ENCODE data around the gene ING5. TPM values are rescaled to one million over a fixed set of nuclear protein-coding genes. Genes with fewer than 3 reads are reported as not detected.
"Not testable (repeated sequence)": the region's sequence is repeated elsewhere in the genome, so short reads cannot be mapped to it uniquely, and the experiment has no call there.

Gene ING5
- total RNA-seq, 1 experiment from 2014 or later, result 45.9 TPM

DNA sequence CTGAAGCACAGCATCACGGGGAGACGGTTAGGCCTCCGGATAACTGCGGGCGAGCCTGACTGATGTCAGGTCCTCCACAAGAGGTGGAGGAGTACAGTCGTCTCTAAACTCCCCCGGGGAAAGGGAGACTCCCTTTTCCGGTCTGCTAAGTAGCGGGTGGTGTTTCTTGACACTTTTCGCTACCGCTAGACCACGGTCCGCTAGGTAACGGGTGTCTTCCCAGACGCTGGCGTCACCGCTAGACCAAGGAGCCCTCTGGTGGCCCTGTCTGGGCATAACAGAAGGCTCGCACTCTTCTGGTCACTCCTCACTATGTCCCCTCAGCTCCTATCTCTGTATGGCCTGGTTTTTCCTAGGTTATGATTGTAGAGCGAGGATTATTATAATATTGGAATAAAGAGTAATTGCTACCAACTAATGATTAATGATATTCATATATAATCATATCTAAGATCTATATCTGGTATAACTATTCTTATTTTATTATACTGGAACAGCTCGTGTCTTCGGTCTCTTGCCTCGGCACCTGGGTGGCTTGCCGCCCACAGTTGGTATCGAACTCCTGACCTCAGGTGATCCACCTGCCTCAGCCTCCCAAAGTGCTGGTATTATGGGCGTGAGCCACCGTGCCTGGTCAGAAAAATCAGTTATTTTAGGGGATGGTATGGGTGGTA is 30.8 kb downstream of the ING5 start:
- ATAC-seq; H3K27me3 ChIP-seq (ENCODE audit: insufficient read depth, low read length); H3K79me2 ChIP-seq (ENCODE audit: insufficient read depth, low read length); BruUV-seq (replicated peaks); H3K27ac ChIP-seq (ENCODE audit: low read depth, low read length); H3K9me3 ChIP-seq (ENCODE audit: control insufficient read depth in 1 of 2, insufficient read depth in 1 of 2, low read depth in 1 of 2, low read length in 2 of 2); H2AFZ ChIP-seq (ENCODE audit: low read depth, low read length, poor library complexity, severe bottlenecking); H4K20me1 ChIP-seq (ENCODE audit: insufficient read depth); H3K9ac ChIP-seq (ENCODE audit: low read length); H3K36me3 ChIP-seq (ENCODE audit: control insufficient read depth in 1 of 2, insufficient read depth in 2 of 2, low read length in 2 of 2); RAD21 ChIA-PET (ENCODE audit: low non-redundant PET in 1 of 2, low total read pairs in 2 of 2, uncharacterized antibody in 2 of 2, unreplicated experiment in 2 of 2); H3K4me3 ChIP-seq (replicated peaks in 1 of 2; ENCODE audit: low read depth in 1 of 2, low read length in 2 of 2); H3K9me2 ChIP-seq (ENCODE audit: insufficient read depth): not testable (repeated sequence)
- POLR2A ChIA-PET, result interaction anchor here (1.7 kb wide), 1 partner anchor 30 kb away, joined by 5 read pairs; the partner anchor contains the start of gene ING5
- H3K4me1 ChIP-seq (ENCODE audit: control insufficient read depth in 1 of 2, insufficient read depth in 2 of 2, low read length in 2 of 2), result peaks cover 13 to 22% of the 10 kb centered on the region in 2 experiments; a peak in 2 of 4 replicates
- CTCF ChIA-PET, result interaction anchor here (0.6 to 3.3 kb wide), 3 partner anchors 31 to 183 kb away, joined by 3 to 9 read pairs (median 3); partner anchors contain the start of genes DTYMK and ING5
- DNase-seq (ENCODE audit: low read depth, low spot score), result peak; percentile 16
- TF ChIP-seq RAD21 (IDR thresholded peaks at IDR 0.05; ENCODE audit: low read depth), result peak; percentile 66
- TF ChIP-seq, protein P1, sequence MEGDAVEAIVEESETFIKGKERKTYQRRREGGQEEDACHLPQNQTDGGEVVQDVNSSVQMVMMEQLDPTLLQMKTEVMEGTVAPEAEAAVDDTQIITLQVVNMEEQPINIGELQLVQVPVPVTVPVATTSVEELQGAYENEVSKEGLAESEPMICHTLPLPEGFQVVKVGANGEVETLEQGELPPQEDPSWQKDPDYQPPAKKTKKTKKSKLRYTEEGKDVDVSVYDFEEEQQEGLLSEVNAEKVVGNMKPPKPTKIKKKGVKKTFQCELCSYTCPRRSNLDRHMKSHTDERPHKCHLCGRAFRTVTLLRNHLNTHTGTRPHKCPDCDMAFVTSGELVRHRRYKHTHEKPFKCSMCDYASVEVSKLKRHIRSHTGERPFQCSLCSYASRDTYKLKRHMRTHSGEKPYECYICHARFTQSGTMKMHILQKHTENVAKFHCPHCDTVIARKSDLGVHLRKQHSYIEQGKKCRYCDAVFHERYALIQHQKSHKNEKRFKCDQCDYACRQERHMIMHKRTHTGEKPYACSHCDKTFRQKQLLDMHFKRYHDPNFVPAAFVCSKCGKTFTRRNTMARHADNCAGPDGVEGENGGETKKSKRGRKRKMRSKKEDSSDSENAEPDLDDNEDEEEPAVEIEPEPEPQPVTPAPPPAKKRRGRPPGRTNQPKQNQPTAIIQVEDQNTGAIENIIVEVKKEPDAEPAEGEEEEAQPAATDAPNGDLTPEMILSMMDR (IDR thresholded peaks at IDR 0.05 in 2 of 3, conservative IDR thresholded peaks at IDR 0.05 in 1 of 3; ENCODE audit: borderline replicate concordance in 1 of 3, insufficient read depth in 1 of 3, low read depth in 2 of 3, low read length in 2 of 3), result peak; percentile 1 to 54 (median 35); a peak in 5 of 6 replicates
- 0 out of 2 replicates have a peak, but pooled peaks have one; percentile 50 for TF ChIP-seq SIN3A (IDR thresholded peaks at IDR 0.05; ENCODE audit: low read depth)
- peak overlapping the region; percentile 21; the same call in 1 of the 2 replicates for H3K4me2 ChIP-seq (ENCODE audit: low read length)
- intact Hi-C loops (cut with micrococcal nuclease), result loop anchor here (1.0 to 5.0 kb wide), 3 partner anchors 45 to 185 kb away; partner anchors contain the start of gene DTYMK
